Measurements from ENCODE around the gene RPS8.
"Not testable (repeated sequence)": the region's sequence is repeated elsewhere in the genome, so short reads cannot be mapped to it uniquely, and the experiment has no call there.

The RPS8 gene

GRCh38 chr1:44820328-44821239 is 45.2 kb downstream of the RPS8 start:
- no peak for DNase-seq (ENCODE audit: low read depth, low spot score)

- no peak for DNase-seq (ENCODE audit: low read depth, low spot score)
Observed at GRCh38 chr1:44821240-44821715, 45.9 kb downstream of the RPS8 start.

- DNase-seq (ENCODE audit: low read depth, low spot score): no peak
Observed at GRCh38 chr1:44822131-44822701, 46.9 kb downstream of the RPS8 start.

GRCh38 chr1:44822981-44823451 is 47.7 kb downstream of the RPS8 start:
- no peak for DNase-seq (ENCODE audit: low read depth, low spot score)

- not testable (repeated sequence) for DNase-seq (ENCODE audit: low read depth, low spot score)
Observed at GRCh38 chr1:44824392-44824791, 49.1 kb downstream of the RPS8 start.

GRCh38 chr1:44826375-44827196 is 51.2 kb downstream of the RPS8 start:
- no peak for DNase-seq (ENCODE audit: low read depth, low spot score)

- no peak for DNase-seq (ENCODE audit: low read depth, low spot score)
Observed at GRCh38 chr1:44827197-44828002, 52.1 kb downstream of the RPS8 start.

GRCh38 chr1:44828003-44828651 is 52.8 kb downstream of the RPS8 start:
- no peak for DNase-seq (ENCODE audit: low read depth, low spot score)

Measured in iPS DF 19.7 (cell line).